Measurements from ENCODE around the gene HOXB4. TPM values are rescaled to one million over a fixed set of nuclear protein-coding genes. Genes with fewer than 3 reads are reported as not detected.

HOXB4 gene
- total RNA-seq, 2 experiments from 2014 or later: 7.8 TPM

DNA sequence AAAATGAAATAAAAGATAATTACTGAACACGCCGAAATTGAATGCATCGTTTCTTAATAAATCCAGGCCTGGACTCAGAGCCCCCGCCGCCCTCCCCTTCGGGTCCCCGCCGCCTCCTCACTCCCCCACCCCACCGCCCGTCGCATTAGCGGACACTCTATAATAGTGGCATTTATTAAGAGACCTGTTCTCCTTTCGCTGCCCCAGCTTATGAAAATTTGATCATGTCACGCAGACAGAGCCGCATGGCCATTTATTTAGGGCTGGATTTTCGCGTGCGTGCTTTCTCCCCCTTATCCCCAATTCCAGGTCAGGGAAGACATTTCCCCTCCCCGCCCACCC is 27.0 kb downstream of the HOXB4 start:
- Mint-ChIP-seq H3K9me3 (ENCODE audit: low read depth) (no peaks in the 10 kb centered on the region), H3K27ac (no peak overlapping the region), H3K27me3 (peaks cover 7% of the 10 kb centered on the region), H3K4me1 (peaks cover 23% of the 10 kb centered on the region), H3K4me3 (no peak overlapping the region), H3K36me3 (peaks cover 9% of the 10 kb centered on the region)
- CTCF ChIA-PET: no interaction called here
- DNase-seq (no peak), ATAC-seq (no peak)

DNA sequence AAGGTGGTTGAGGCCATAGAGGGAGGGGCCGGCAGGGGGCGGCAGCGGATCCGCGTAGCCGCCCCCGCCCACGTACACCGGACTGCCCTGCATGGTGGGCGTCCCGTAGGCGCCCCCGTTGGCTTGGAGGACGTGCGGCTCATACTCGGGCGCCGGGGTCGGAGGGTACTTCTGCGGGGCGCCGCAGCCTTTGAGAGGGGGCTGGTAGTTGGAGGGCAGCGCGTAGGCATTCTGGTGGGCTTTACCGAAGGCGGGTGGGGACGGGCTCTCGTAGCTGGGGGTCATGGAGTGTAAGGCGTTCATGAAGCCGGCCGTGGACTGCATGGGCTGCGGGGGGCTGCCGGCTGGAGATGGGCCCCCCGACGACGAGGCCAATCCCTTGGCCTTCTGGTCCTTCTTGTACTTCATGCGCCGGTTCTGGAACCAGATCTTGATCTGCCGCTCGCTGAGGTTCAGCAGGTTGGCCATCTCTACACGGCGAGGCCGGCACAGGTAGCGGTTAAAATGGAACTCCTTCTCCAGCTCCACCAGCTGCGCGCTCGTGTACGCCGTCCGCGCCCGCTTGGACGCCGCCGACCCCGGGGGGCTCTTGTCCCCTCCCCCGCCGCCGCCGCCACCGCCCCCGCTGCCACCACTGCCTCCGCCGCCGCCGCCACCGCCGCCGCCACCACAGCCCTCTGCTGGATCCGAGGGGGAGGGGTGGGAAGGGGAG is 27.5 kb downstream of the HOXB4 start:
- H3K4me3 Mint-ChIP-seq: no peak overlapping the region
- no peak overlapping the region for H3K27ac Mint-ChIP-seq
- H3K36me3 Mint-ChIP-seq: peaks cover 9% of the 10 kb centered on the region
- peaks cover 25% of the 10 kb centered on the region for H3K4me1 Mint-ChIP-seq
- no peak for DNase-seq
- CTCF ChIA-PET: no interaction called here
- peaks cover 2% of the 10 kb centered on the region for H3K27me3 Mint-ChIP-seq
- no peak for ATAC-seq
- no peaks in the 10 kb centered on the region for H3K9me3 Mint-ChIP-seq (ENCODE audit: low read depth)

DNA sequence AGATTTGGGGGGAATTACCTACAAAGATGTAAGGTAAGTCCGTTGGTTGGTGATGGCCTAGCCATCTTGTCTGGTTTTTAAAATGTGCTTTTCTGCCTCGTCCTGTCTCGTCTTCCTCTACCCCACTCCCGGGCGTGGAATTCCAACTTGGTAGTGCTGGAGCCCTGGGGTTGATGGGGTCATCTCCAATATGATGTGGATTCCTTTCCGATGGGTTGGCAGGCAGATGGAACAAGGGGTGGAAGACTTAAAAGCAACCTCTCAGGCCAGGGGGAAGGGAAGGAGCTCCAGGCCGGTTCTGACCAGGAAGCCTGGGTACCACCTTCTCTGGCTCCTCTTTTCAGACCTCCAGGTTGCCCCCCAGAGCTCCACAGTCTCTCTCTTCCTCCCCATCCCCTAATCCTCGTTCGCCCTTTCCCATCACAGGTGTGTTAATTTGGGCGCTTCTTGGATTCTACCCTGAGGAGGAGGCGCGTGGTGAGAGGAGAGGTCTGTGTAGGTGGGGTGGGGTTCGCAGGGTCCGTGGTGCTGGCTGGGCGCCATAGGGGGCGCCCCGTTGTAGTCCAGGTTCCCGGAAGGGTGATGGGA is 28.1 kb downstream of the HOXB4 start:
- no peak for DNase-seq
- Mint-ChIP-seq H3K27ac (no peak overlapping the region), H3K4me3 (no peak overlapping the region), H3K9me3 (ENCODE audit: low read depth) (no peaks in the 10 kb centered on the region), H3K4me1 (peaks cover 28% of the 10 kb centered on the region), H3K36me3 (peaks cover 8% of the 10 kb centered on the region), H3K27me3 (peaks cover 4% of the 10 kb centered on the region)
- CTCF ChIA-PET: no interaction called here
- no peak for ATAC-seq

DNA sequence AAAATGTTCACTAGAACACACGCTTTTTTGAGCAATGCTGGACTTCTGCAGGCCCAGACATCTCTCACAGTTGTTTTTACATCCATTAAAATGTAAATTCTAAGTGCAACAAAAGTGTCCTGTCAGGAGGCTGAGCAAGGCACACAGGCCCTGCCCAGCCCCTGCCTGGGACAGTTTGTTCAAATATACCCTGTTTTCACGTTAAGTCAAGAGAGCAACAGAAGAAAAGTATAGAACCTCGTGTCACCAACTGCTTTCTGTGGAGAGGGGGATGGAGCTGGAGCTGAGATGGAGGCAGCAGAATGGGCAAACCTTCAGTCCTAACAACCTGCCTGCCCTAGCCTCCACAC is 28.9 kb downstream of the HOXB4 start:
- no peak overlapping the region for H3K4me3 Mint-ChIP-seq

DNA sequence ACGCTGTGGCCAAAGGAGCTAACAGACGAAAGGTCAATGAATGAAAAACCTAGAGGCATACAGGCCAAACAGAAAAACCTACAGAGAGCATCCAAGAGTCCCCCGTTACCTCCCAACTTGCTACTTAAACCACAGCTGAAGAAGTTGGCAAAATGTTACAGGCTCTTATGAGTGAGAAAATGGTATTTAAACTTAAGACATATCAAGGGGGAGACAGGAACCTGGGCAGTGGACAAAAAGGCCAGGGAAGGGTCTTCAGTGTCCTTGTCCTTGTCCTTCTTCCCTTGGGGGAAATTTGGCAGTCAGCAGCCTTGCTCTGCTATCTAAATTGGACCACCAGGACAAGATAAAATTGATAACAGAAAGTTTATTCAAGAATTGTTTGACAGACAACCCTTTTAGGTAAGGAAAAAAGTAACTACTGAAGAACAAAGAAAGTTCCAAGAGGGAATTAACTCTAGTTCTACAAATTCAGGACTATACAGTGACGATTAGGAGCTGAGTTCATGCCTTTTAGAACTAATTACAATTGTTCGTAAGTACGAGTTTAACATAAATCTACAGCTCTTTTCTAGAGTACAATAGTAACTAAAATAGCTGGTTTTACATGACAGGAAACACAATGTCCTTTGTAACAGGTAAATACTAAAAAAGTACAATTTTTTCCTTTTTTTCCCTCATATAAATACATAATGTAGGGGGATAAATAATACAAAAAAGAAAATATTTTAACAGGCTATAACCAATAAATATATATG is 29.4 kb downstream of the HOXB4 start:
- Mint-ChIP-seq H3K27ac (peak overlapping the region; percentile 75), H3K9me3 (ENCODE audit: low read depth) (no peaks in the 10 kb centered on the region), H3K36me3 (peaks cover 10% of the 10 kb centered on the region), H3K4me1 (peaks cover 32% of the 10 kb centered on the region), H3K27me3 (peaks cover 4% of the 10 kb centered on the region), H3K4me3 (peak overlapping the region; percentile 51)
- no peak for DNase-seq
- ATAC-seq: no peak
- CTCF ChIA-PET: interaction anchor here (0.8 to 3.0 kb wide), 2 partner anchors 30 to 56 kb away, joined by 3 to 17 read pairs; no protein-coding TSS in a partner anchor

More for the DNA sequence above, 28.9 kb downstream of the HOXB4 start:
- CTCF ChIA-PET: interaction anchor here (0.8 kb wide), 1 partner anchor 30 kb away, joined by 3 read pairs; no protein-coding TSS in a partner anchor
- H3K4me1 Mint-ChIP-seq: peaks cover 30% of the 10 kb centered on the region
- ATAC-seq: no peak
- no peak overlapping the region for H3K27ac Mint-ChIP-seq
- peaks cover 8% of the 10 kb centered on the region for H3K36me3 Mint-ChIP-seq
- H3K9me3 Mint-ChIP-seq (ENCODE audit: low read depth): no peaks in the 10 kb centered on the region
- DNase-seq: no peak
- H3K27me3 Mint-ChIP-seq: peaks cover 4% of the 10 kb centered on the region

DNA sequence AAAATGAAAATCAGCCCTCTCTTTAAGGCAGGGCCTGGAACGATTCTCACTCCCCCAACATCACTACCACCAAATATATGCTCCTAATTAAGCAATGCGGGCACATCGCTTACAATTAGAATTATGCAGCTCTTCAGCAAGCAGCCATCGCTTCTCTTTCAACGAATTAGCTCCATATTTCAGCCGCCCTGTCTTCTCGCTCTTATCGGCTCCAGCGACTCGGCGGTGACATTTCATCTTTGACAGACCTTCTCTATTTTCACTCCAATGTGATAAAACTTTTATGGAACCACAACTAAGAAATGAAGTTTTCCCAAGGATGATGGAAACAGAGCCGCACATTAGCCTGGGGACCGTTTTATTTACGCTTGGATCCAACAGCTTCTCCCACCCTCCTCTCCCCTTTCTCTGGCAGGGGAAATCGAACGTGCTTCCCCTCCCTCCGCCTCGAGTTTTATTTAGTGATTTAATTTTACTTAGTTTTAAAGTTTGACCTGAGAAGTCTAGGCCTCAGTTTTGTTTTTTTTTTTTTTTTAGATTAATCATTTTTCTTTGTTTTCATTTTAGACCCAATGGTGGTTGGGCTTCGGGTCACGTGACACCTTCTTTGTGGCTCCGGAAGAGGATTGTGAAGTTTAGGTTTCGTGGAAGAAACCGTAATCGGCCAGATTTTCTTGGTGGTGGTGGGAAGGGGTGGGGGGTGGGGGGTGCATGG is 30.2 kb downstream of the HOXB4 start:
- ATAC-seq: no peak
- peaks cover 32% of the 10 kb centered on the region for H3K4me1 Mint-ChIP-seq
- H3K27ac Mint-ChIP-seq: peak overlapping the region; percentile 75
- no peaks in the 10 kb centered on the region for H3K9me3 Mint-ChIP-seq (ENCODE audit: low read depth)
- H3K27me3 Mint-ChIP-seq: peaks cover 4% of the 10 kb centered on the region
- peaks cover 10% of the 10 kb centered on the region for H3K36me3 Mint-ChIP-seq
- H3K4me3 Mint-ChIP-seq: peak overlapping the region; percentile 51
- DNase-seq: peak; percentile 57
- CTCF ChIA-PET: interaction anchor here (0.7 to 3.0 kb wide), 4 partner anchors 37 to 196 kb away, joined by 3 to 17 read pairs (median 5); no protein-coding TSS in a partner anchor

DNA sequence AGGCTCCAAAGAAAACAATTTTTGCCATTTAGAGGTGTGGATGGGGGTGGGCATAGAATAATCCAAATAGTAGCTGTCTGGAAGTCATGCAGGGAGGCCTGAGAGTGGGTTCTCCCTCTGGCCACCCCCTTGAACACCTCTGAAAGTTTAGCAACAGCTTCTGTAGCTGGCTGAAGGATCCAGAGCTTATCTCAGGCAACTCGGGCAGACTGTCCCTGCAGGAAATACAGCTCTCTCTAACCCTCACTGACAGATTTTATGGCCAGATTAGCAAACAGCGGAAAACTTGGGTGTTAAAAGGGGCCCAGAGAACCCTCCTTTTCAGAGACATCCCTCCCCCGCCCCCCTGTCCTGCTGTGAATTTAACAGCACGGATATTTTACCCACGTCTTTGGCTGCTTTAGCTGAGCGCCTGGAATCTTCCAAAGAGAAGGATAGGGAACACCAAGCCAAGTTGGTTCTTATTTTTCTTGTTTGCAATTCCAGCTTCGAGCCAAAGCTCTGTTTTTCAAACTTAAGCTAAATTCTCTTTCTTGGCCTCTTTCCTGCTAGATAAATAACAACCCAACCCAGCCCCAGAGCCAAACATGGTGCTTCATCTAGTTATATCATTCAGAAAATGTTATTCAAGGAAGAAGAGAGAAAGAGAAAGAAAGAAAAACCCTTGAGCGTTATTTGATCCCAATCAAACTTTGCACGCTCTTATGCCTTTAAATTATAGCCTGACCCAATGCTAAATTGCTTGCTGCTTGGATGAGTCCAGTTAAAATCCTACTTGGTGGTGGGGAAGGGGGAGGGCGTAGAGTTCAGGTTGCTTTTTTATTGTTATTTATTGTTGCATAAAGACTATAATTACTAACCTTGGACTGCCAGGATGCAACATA is 31.0 kb downstream of the HOXB4 start:
- H3K27me3 Mint-ChIP-seq: peaks cover 8% of the 10 kb centered on the region
- H3K27ac Mint-ChIP-seq: peak overlapping the region; percentile 75
- peaks cover 35% of the 10 kb centered on the region for H3K4me1 Mint-ChIP-seq
- H3K9me3 Mint-ChIP-seq (ENCODE audit: low read depth): no peaks in the 10 kb centered on the region
- H3K4me3 Mint-ChIP-seq: peak overlapping the region; percentile 51
- ATAC-seq (no peak), DNase-seq (no peak)
- H3K36me3 Mint-ChIP-seq: peaks cover 13% of the 10 kb centered on the region
- CTCF ChIA-PET: interaction anchor here (0.7 to 3.0 kb wide), 5 partner anchors 36 to 196 kb away, joined by 3 to 17 read pairs (median 4); partner anchors contain the start of gene HOXB5

DNA sequence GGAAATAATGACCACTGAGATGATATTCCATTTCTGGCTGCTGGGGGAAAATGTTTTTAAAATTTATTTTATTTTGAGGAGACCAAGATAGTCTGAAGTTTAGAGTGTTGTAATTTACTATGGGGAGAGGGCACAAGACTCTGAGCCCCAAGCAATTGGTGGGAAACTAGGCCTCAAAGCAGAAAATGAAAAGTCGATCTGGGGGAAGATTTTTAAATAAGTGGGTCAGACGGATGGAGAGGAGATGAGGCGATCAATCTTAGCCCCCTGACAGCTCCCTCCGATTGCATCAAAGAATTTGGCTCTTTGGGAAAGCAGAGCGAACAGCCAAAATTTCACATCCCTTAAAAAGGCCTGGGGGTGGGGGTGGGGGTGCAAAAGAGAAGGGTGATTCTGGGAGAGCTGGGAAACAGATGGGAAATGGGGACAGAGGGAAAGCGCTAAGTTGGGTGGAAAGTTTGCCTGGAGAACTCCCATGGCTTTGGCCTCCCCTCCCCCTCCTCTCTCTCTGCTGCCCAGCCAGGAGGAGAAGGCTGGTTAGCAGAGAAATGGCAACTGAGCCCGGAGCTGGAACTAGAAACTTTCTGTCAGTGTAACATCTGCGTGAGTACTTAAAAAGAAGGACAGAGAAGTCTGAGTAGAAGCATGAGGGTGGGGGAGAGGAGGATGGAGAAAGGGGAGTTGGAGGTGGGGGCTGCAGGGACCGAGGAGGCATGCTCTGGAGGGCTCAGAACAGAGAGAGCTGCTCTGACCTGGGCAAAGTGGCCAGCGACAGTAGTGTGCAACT is 31.8 kb downstream of the HOXB4 start:
- Mint-ChIP-seq H3K4me1 (peaks cover 38% of the 10 kb centered on the region), H3K27ac (peak overlapping the region; percentile 38), H3K9me3 (ENCODE audit: low read depth) (no peaks in the 10 kb centered on the region), H3K36me3 (peaks cover 17% of the 10 kb centered on the region), H3K27me3 (peaks cover 13% of the 10 kb centered on the region), H3K4me3 (no peak overlapping the region)
- no peak for DNase-seq
- CTCF ChIA-PET: interaction anchor here (1.5 to 3.0 kb wide), 4 partner anchors 35 to 195 kb away, joined by 3 to 17 read pairs (median 6); partner anchors contain the start of gene HOXB5
- no peak for ATAC-seq

DNA sequence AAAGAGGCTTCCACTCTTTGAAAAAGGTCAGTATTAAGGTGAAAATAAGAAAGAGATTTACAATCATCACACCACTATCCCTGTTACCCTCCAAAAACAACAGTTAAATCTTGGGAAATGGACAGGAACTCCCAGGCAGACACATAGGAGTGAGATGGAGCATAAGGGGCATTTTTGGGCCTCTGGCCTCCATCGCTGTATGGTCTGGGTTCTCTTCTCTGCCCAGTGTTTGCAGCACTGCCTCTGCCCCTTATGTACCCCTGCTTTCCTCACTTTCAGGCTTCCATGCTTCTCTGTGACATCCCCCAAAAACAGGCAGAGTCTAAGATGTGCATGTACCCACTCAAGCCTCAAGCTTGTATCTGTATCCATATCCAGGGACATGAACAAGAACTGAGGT is 32.6 kb downstream of the HOXB4 start:
- Mint-ChIP-seq H3K4me1 (peaks cover 42% of the 10 kb centered on the region), H3K9me3 (ENCODE audit: low read depth) (no peaks in the 10 kb centered on the region), H3K36me3 (peaks cover 15% of the 10 kb centered on the region), H3K27me3 (peaks cover 18% of the 10 kb centered on the region), H3K4me3 (peak overlapping the region; percentile 88), H3K27ac (peak overlapping the region; percentile 93)
- no peak for ATAC-seq
- CTCF ChIA-PET: interaction anchor here (1.6 kb wide), 1 partner anchor 48 kb away, joined by 4 read pairs; the partner anchor contains the start of gene HOXB5
- DNase-seq: no peak

DNA sequence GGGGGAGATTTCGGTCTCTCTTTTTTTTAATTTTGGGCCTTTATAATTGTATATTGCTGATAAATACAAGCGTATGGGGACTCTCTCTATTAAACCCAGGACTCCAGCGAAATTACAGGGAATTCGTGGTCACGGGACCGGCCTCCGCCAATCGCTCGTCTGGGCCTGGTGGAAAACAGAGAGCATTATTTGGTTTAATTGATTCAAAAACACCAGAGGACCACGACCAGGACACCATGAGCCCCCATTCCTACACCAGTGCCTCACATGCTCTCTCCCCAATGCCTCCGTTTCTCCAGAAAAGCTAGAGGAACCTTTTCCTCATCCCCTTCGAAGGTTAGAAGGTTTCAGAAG is 33.2 kb downstream of the HOXB4 start, which contains the start of gene HOXB2:
Gene HOXB2 (minus strand): TSS at position 88 of the 354 bp plus-strand sequence. CDS start 198 bp downstream, outside the sequence.
- H3K4me1 Mint-ChIP-seq: peaks cover 46% of the 10 kb centered on the region
- ATAC-seq (no peak), DNase-seq (no peak)
- CTCF ChIA-PET: no interaction called here
- H3K9me3 Mint-ChIP-seq (ENCODE audit: low read depth): no peaks in the 10 kb centered on the region
- H3K4me3 Mint-ChIP-seq: peak within 1 kb of the TSS; percentile 88
- H3K27ac Mint-ChIP-seq: peak within 1 kb of the TSS; percentile 93
- peaks cover 12% of the 10 kb centered on the region for H3K36me3 Mint-ChIP-seq
- H3K27me3 Mint-ChIP-seq: peaks cover 18% of the 10 kb centered on the region

DNA sequence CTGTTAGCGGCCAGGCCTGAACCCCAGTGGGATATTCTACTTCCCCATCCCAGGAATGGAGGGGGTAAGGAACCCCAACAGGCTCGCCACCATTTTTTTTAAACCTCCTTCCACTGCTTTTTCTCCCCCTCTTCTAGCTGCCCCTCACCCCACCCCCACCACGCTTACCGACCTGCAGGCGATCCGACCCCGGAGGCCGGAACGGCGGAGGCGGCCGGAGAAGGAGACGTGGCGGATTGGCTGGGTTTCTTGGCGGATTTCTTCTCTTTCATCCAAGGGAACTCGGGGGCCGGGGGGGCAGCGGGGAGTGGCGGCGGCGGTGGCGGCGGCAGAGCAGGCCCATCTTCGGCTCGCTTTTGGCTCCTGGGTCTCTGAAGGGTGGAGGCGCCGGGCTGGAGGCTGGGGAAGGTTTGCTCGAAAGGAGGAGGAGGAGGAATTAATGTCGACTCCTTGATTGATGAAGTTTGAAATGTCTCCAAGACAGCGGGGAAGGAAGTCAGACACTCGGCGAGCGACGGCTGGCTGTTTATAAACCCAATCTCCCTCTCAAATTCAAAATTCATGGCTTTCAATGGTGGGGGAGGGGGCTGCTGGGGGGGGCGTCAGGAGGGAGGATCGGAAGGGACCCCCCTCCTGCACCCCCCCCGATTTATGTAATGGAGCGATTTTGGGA is 33.7 kb downstream of the HOXB4 start:
- Mint-ChIP-seq H3K4me3 (peak overlapping the region; percentile 88), H3K27me3 (peaks cover 18% of the 10 kb centered on the region), H3K27ac (peak overlapping the region; percentile 93), H3K9me3 (ENCODE audit: low read depth) (no peaks in the 10 kb centered on the region), H3K4me1 (peaks cover 46% of the 10 kb centered on the region), H3K36me3 (peaks cover 10% of the 10 kb centered on the region)
- CTCF ChIA-PET: interaction anchor here (1.1 to 2.4 kb wide), 3 partner anchors 49 to 209 kb away, joined by 3 to 14 read pairs (median 4); partner anchors contain the start of gene HOXB5
- DNase-seq: peak; percentile 61
- ATAC-seq: no peak
